Uterus (tissue), 2 donors: ENCODE data around the gene CAMK2N1.

ENCODE experiments used
- CTCF ChIP-seq, 4 experiments: fragments of 200-600 bp in 2 of 4; fragments of 450-650 bp in 2 of 4; sonication (generic) in 2 of 4; IDR thresholded peaks; one replicate each; pipeline ENCODE4 v1.5.1; 2016 to 2019; ENCODE audit warnings: antibody characterized with exemption in 4 of 4, mild to moderate bottlenecking in 2 of 4, moderate library complexity in 1 of 4
- POLR2A ChIP-seq, 2 donors: fragments of 450-650 bp; IDR thresholded peaks; one replicate each; pipeline ENCODE4 v1.6.1; 2016; ENCODE audit warnings: antibody characterized with exemption in 2 of 2, mild to moderate bottlenecking in 1 of 2, moderate library complexity in 1 of 2

GRCh38 chr1:20492751-20493150 lies 6.7 kb upstream of the CAMK2N1 start:
- TF ChIP-seq CTCF (IDR thresholded peaks at IDR 0.05) (no peak), POLR2A (IDR thresholded peaks at IDR 0.05) (no peak)
